H9 (cell line): ENCODE results near the gene NEUROG1. TPM values are rescaled to one million over a fixed set of nuclear protein-coding genes. Genes with fewer than 3 reads are reported as not detected.

Experiments
- DNase-seq: peaks from one replicate; pipeline ENCODE4 v3.0.0-alpha.2; 2017
- H2AFZ ChIP-seq: one replicate; pipeline ENCODE4 v1.6.1; 2013; ENCODE audit warnings: mild to moderate bottlenecking, low read length, control low read depth, moderate library complexity
- H2AK5ac ChIP-seq: 2 replicates; pipeline ENCODE4 v1.6.1; 2013; ENCODE audit warnings: low read length, control low read depth, mixed read lengths; ENCODE audit not compliant: insufficient read length
- H2BK120ac ChIP-seq: one replicate; pipeline ENCODE4 v1.6.1; 2013; ENCODE audit warnings: low read depth, mild to moderate bottlenecking, low read length, control low read depth, inconsistent platforms; ENCODE audit not compliant: poor library complexity, severe bottlenecking
- H2BK12ac ChIP-seq: 2 replicates; pipeline ENCODE4 v1.6.1; 2013; ENCODE audit warnings: low read length, control low read depth, mixed read lengths, low read depth; ENCODE audit not compliant: insufficient read length
- H2BK15ac ChIP-seq: 2 replicates; pipeline ENCODE4 v1.6.1; 2013; ENCODE audit warnings: low read depth, low read length, control low read depth
- H2BK20ac ChIP-seq: one replicate; pipeline ENCODE4 v1.6.1; 2013; ENCODE audit warnings: low read depth, mild to moderate bottlenecking, low read length, control low read depth, inconsistent platforms; ENCODE audit not compliant: poor library complexity, severe bottlenecking
- H2BK5ac ChIP-seq: 2 replicates; pipeline ENCODE4 v1.6.1; 2013; ENCODE audit warnings: low read length, control low read depth, mixed read lengths; ENCODE audit not compliant: insufficient read length
- H3K14ac ChIP-seq: 2 replicates; pipeline ENCODE4 v1.6.1; 2013; ENCODE audit warnings: low read length, control low read depth; ENCODE audit not compliant: insufficient read depth
- H3K18ac ChIP-seq: 2 replicates; pipeline ENCODE4 v1.6.1; 2013; ENCODE audit warnings: low read depth, mild to moderate bottlenecking, mixed read lengths, low read length, control low read depth; ENCODE audit not compliant: insufficient read length
- H3K23ac ChIP-seq: 2 replicates; pipeline ENCODE4 v1.6.1; 2013; ENCODE audit warnings: low read length, control low read depth, mixed read lengths, low read depth; ENCODE audit not compliant: insufficient read length
- H3K23me2 ChIP-seq: 2 replicates; pipeline ENCODE4 v1.6.1; 2013; ENCODE audit warnings: low read depth, mild to moderate bottlenecking, mixed read lengths, low read length, control low read depth; ENCODE audit not compliant: insufficient read length, poor library complexity, severe bottlenecking
- H3K27ac ChIP-seq: 2 replicates; pipeline ENCODE4 v1.5.1; 2013; ENCODE audit warnings: low read length, control low read depth, mixed read lengths, low read depth; ENCODE audit not compliant: insufficient read length
- H3K27me3 ChIP-seq: 2 replicates; pipeline ENCODE4 v1.6.1; 2013; ENCODE audit warnings: low read length, control low read depth, inconsistent platforms; ENCODE audit not compliant: insufficient read depth
- H3K4ac ChIP-seq: 2 replicates; pipeline ENCODE4 v1.6.1; 2013; ENCODE audit warnings: low read depth, mild to moderate bottlenecking, control low read depth, inconsistent platforms, low read length, moderate library complexity
- H3K4me1 ChIP-seq: 2 replicates; pipeline ENCODE4 v1.6.1; 2013; ENCODE audit warnings: low read length, control low read depth, inconsistent platforms; ENCODE audit not compliant: insufficient read depth
- H3K4me2 ChIP-seq: 2 replicates; pipeline ENCODE4 v1.6.1; 2013; ENCODE audit warnings: low read length, control low read depth, mixed read lengths; ENCODE audit not compliant: insufficient read length, insufficient read depth
- H3K56ac ChIP-seq: 2 replicates; pipeline ENCODE4 v1.6.1; 2013; ENCODE audit warnings: low read depth, mild to moderate bottlenecking, mixed read lengths, low read length, control low read depth; ENCODE audit not compliant: insufficient read length
- H3K79me1 ChIP-seq: 2 replicates; pipeline ENCODE4 v1.6.1; 2013; ENCODE audit warnings: low read depth, mild to moderate bottlenecking, moderate library complexity, low read length, control low read depth, inconsistent platforms; ENCODE audit not compliant: insufficient read depth, poor library complexity, severe bottlenecking
- H3K79me2 ChIP-seq: 2 replicates; pipeline ENCODE4 v1.6.1; 2013; ENCODE audit warnings: low read length, control low read depth, inconsistent platforms; ENCODE audit not compliant: insufficient read depth
- H3K9ac ChIP-seq: 2 replicates; pipeline ENCODE4 v1.6.1; 2013; ENCODE audit warnings: low read length, control low read depth, mixed read lengths; ENCODE audit not compliant: insufficient read length; ENCODE audit errors: extremely low read depth
- H3K9me3 ChIP-seq: one replicate; pipeline ENCODE4 v1.6.1; 2013; ENCODE audit warnings: low read depth, low read length, inconsistent platforms; ENCODE audit not compliant: control insufficient read depth
- H3T11ph ChIP-seq: one replicate; pipeline ENCODE4 v1.6.1; 2013; ENCODE audit warnings: mild to moderate bottlenecking, low read length, control low read depth, inconsistent platforms
- H4K20me1 ChIP-seq: one replicate; pipeline ENCODE4 v1.6.1; 2013; ENCODE audit not compliant: control insufficient read depth, insufficient read length, insufficient read depth
- H4K5ac ChIP-seq: 2 replicates; pipeline ENCODE4 v1.6.1; 2013; ENCODE audit warnings: low read depth, mild to moderate bottlenecking, mixed read lengths, low read length, control low read depth; ENCODE audit not compliant: insufficient read length
- H4K8ac ChIP-seq: replicated peaks from 2 replicates; pipeline ENCODE4 v1.6.1; 2013; ENCODE audit warnings: low read length, control low read depth, mixed read lengths, low read depth; ENCODE audit not compliant: insufficient read length
- H4K91ac ChIP-seq: 2 replicates; pipeline ENCODE4 v1.6.1; 2013; ENCODE audit warnings: low read depth, mild to moderate bottlenecking, moderate library complexity, mixed read lengths, low read length, control low read depth; ENCODE audit not compliant: insufficient read length
- H3K27ac Mint-ChIP-seq, 3 experiments: 2 replicates in 2 of 3; 3 replicates in 1 of 3; pipeline ENCODE4 v1.8.0; 2020 to 2021; ENCODE audit warnings: mixed read lengths in 3 of 3, mild to moderate bottlenecking in 1 of 3, moderate library complexity in 1 of 3
- H3K27me3 Mint-ChIP-seq: 2 replicates; pipeline ENCODE4 v1.8.0; 2021; ENCODE audit warnings: low read depth, mild to moderate bottlenecking, moderate library complexity, mixed read lengths
- H3K36me3 Mint-ChIP-seq, 3 experiments: 2 replicates in 2 of 3; 3 replicates in 1 of 3; pipeline ENCODE4 v1.8.0; 2020 to 2021; ENCODE audit warnings: low read depth in 3 of 3, mixed read lengths in 3 of 3; ENCODE audit not compliant: insufficient read depth in 1 of 3
- H3K4me1 Mint-ChIP-seq, 2 experiments: 2 replicates each; pipeline ENCODE4 v1.8.0; 2020; ENCODE audit warnings: mixed read lengths in 2 of 2
- H3K4me3 Mint-ChIP-seq, 2 experiments: 2 replicates in 1 of 2; 3 replicates in 1 of 2; pipeline ENCODE4 v1.8.0; 2020 to 2021; ENCODE audit warnings: mild to moderate bottlenecking in 2 of 2, mixed read lengths in 2 of 2, moderate library complexity in 1 of 2
- H3K9me3 Mint-ChIP-seq, 2 experiments: 2 replicates in 1 of 2; 3 replicates in 1 of 2; pipeline ENCODE4 v1.8.0; 2020; ENCODE audit warnings: mild to moderate bottlenecking in 2 of 2, mixed read lengths in 2 of 2, moderate library complexity in 1 of 2
- WGBS: extraction: QIAGEN DNeasy Blood & Tissue Kit; methylation state at CpG from one replicate; pipeline ENCODE4 v1.1.7; 2013; ENCODE audit warnings: missing lambda C conversion rate, low lambda C conversion rate, mixed read lengths; ENCODE audit not compliant: insufficient read length; ENCODE audit errors: extremely low coverage; 5-methylcytosine and 5-hydroxymethylcytosine counted together
- total RNA-seq: library from RNA; stranded (reverse); gene quantifications from 2 replicates; pipeline ENCODE4 v1.2.1, GENCODE V29; 2021
- TF ChIP-seq, protein P1 (sequence below): fragments of 200-600 bp; sonication (generic); conservative IDR thresholded peaks from 3 replicates; pipeline ENCODE4 v1.8.0; 2021; ENCODE audit warnings: antibody characterized with exemption, mild to moderate bottlenecking

The NEUROG1 gene
- total RNA-seq, 1 experiment from 2014 or later = not detected

DNA sequence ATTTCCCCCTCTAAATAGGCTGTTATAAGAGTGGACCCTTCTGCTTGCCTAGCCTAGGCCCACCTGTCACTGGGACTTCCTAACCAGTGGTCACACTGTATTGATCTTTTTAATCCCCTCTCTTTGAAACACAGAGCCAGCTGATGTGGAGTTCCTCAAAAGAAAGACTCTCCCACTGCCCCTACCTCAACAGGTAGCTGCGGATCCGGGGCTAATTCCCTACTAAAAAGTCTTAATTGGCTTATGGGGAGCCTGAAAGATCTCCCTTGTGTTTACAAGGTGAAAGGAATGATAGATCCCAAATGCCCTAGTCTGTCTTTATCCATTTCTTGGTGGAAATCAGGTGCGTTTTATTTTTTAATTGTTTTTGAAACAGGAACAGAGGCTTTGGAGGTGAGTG is 2.0 kb downstream of the NEUROG1 start:
- Histone ChIP-seq H3K23ac (no peak overlapping the region), H3K4me1 (peaks cover 2% of the 10 kb centered on the region; the same call in 1 of the 2 replicates), H2BK12ac (no peak overlapping the region), H2BK20ac (no peak overlapping the region), H2AK5ac (no peak overlapping the region), H3K14ac (no peak overlapping the region), H3T11ph (no peak overlapping the region), H3K18ac (no peak overlapping the region), H3K27me3 (peaks cover 91% of the 10 kb centered on the region), H2AFZ (no peak overlapping the region), H3K79me2 (no peaks in the 10 kb centered on the region), H3K23me2 (peaks cover 13% of the 10 kb centered on the region), H3K4me2 (no peak overlapping the region), H3K27ac (no peak overlapping the region), H3K4ac (no peak overlapping the region), H2BK5ac (no peak overlapping the region), H3K79me1 (no peaks in the 10 kb centered on the region), H2BK120ac (no peak overlapping the region), H3K56ac (no peak overlapping the region), H2BK15ac (no peak overlapping the region), H4K8ac (no peak overlapping the region), H4K91ac (no peak overlapping the region), H3K9me3 (peaks cover 7% of the 10 kb centered on the region), H4K20me1 (no peaks in the 10 kb centered on the region), H3K9ac (no peak overlapping the region), H4K5ac (no peak overlapping the region)
- Mint-ChIP-seq H3K27ac (no peak overlapping the region), H3K4me3 (no peak overlapping the region), H3K4me1 (peaks cover 11 to 27% of the 10 kb centered on the region in 2 experiments), H3K36me3 (peaks cover 0 to 1% (median 0%) of the 10 kb centered on the region in 3 experiments; a peak in 3 of 7 replicates), H3K9me3 (peaks cover 21 to 25% of the 10 kb centered on the region in 2 experiments), H3K27me3 (peaks cover 100% of the 10 kb centered on the region)
- WGBS = no CpG with 5 or more reads among the region's 3 CpGs
- DNase-seq = no peak
- TF ChIP-seq, protein P1, sequence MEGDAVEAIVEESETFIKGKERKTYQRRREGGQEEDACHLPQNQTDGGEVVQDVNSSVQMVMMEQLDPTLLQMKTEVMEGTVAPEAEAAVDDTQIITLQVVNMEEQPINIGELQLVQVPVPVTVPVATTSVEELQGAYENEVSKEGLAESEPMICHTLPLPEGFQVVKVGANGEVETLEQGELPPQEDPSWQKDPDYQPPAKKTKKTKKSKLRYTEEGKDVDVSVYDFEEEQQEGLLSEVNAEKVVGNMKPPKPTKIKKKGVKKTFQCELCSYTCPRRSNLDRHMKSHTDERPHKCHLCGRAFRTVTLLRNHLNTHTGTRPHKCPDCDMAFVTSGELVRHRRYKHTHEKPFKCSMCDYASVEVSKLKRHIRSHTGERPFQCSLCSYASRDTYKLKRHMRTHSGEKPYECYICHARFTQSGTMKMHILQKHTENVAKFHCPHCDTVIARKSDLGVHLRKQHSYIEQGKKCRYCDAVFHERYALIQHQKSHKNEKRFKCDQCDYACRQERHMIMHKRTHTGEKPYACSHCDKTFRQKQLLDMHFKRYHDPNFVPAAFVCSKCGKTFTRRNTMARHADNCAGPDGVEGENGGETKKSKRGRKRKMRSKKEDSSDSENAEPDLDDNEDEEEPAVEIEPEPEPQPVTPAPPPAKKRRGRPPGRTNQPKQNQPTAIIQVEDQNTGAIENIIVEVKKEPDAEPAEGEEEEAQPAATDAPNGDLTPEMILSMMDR = no peak
